ENCODE measurements around the gene PNLIP.

PNLIP gene

DNA sequence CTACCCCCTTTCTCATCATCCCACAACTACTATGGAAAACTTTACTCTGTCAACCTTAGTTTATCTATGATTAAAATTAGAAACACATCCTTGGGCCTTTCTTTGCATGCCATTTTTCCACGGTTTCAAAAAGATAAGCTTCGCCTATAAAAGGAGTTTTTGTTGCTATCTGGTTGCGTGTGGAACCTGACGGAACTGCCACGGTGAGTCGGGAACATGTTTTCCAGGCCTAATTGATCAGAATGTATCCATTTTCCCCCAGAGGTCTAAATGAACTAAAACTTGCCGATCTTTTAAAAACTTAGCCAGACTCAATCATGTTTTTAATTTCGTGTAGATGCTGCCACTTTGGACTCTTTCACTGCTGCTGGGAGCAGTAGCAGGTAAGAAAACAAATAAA lies at the start of gene PNLIP:
TSS of gene PNLIP (plus strand) at position 176 of the 400 bp plus-strand sequence. CDS start at position 338, 162 bp downstream.
- in situ Hi-C loops (cut with MboI; ENCODE audit: low sequenced_read_pairs): no loop called here

DNA sequence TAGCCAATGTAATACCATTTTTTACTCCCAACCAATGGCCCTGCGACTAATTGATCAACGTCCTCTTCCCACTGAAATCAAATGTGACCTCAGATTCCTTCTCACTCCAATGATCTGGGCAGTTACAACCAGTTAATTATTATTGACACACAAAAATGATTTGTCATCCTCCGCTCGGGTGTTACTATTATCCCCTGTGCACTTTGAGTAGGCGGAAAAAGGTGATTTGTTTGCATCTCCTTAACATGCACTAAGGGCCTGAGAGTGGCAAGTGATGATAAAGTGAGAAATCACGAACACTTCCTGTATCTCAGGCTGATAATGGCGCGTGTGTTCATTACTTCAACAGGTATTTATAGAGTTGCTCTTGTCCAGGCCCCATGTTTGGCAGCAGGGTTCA lies 40.9 kb upstream of the PNLIP start:
- in situ Hi-C loops (cut with MboI; ENCODE audit: low sequenced_read_pairs): no loop called here

DNA sequence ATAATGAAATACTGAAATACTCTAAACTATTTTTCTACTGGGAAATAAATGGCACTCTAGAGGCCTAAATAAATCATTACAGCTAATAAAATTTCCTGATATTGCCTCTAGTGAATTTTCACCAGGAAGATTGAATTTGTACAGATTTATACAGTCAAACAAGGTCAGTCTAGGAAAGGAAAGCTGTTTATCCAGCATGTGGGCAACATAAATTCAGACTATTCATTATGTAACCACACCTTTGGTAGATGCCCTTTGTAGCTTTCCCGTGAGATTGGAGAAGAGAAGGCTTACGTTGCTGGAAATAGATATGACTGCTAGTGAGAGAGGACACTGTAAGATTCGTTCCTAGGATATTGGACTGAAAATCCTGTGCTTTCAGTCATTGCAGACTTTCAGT lies 35.2 kb upstream of the PNLIP start:
- in situ Hi-C loops (cut with MboI; ENCODE audit: low sequenced_read_pairs): no loop called here

DNA sequence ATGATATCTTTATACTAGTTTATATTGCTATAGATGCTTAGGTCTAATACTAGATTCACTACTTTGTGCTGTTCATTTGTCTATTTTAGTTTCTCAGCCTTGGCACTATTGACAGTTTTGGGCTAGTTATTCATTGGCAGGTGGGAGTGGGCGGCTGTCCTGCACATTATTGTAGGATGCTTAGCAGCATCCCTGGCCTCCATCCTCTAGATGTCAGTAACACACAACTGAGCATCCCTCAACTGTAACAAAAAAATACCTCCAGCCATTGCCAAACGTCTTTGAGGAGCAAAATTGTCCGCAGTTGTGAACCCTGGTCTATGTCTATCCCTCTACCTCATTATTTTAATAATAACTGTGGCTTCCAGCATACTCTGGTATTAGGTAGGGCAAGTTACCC lies 34.4 kb upstream of the PNLIP start:
- in situ Hi-C loops (cut with MboI; ENCODE audit: low sequenced_read_pairs): no loop called here

DNA sequence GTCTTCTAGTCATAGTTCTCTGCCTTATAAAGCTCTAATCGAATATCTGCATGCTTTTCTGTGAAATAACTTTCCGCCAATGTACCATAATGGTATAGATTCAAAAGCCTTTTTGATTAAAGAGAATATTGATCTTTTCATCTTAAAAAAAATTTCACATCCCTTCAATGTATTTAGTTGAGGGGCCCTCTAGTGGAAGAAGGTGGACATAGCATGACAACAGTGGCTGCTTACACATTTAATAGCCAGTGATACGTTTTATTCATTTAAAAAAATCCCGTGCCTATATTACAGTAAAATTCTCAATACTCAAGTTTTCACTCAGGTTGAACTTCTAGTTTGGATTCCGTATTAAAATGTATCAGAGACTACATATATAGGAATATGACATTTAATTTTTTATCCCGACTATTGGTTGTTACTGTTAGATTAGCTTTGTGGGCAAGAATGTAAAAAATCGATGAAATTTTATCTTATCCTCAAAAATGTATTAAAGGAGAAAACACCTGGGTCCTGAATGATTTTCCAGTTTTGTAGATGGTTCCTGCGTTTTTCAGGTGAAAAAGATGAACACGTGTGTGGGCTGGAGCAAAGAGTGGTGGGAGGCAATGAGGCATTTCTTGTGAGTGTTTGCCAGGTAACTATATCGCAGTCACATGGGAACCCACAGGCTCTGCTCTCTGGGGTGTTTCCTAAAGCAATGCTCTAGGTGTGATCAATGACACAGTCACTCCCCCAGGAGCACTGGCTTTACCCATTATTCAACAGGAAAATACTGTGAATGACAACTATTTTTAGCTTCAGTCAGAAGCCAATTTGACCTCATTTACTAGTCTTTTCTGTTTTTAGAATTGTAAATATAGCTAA lies 24.1 kb upstream of the PNLIP start:
- in situ Hi-C loops (cut with MboI; ENCODE audit: low sequenced_read_pairs): no loop called here

DNA sequence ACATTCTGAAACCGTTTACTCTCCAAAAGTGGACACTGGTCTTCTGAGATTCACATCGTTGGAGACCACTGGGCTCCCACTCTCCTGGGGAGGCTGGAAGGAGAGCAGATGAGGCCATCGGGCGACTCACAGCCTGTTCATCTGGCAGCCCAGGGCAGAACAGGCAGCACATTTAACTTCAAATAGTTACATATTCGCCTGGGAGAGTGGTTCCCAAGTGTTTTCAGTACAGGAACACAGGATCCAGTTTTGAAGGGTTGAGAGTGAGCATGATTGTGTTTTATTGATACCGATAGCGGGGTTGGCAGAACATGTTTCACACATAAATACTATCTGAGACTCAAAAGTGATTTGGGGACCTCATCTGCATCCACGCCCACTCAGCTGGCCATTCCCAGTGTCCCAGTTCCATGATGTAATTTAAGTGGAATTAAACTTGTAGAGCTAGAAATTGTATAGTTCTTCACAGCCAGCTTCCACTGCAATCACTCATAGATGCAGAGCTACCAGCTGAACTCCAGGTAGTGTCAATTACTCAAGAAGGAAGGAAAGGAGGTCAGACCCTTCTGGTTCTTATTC lies 22.8 kb upstream of the PNLIP start:
- in situ Hi-C loops (cut with MboI; ENCODE audit: low sequenced_read_pairs): no loop called here

DNA sequence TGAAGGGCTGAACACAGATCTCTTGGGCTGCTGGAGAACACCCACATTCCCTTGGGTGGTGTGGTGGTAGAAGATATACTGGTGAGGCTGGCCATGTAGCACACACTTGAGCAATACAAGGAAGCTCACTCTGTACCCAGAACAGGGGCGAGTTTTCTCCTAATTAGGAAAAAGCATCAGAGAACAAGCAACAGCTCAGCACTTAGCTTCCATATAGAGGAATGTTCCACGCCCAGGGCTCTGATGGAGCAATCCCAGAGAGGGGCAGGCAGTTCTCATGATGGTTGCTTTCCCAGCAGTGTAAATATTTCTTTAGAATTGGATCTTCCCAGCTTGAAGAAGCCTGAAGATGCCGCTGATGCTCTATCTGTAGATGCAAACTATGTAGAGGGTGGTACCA lies 21.0 kb upstream of the PNLIP start:
- in situ Hi-C loops (cut with MboI; ENCODE audit: low sequenced_read_pairs): no loop called here

DNA sequence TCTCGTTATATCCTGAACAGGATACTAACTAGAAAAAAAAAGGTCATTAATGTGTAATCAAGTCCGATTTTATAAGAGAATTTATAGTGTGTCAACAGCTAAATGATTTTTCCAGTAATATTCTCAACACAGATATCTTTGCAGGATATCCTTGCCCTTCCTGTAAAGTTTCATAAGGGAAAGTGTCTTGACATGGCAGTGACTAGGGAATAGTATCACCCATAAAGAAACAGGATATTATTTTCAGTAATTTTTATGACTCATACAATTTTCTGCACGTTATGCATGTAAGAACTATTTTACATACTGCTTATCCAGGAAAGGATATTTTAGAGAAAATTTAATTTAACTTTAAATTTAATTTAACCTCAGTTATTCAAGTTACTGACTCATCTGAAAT lies 19.5 kb upstream of the PNLIP start:
- in situ Hi-C loops (cut with MboI; ENCODE audit: low sequenced_read_pairs): no loop called here

DNA sequence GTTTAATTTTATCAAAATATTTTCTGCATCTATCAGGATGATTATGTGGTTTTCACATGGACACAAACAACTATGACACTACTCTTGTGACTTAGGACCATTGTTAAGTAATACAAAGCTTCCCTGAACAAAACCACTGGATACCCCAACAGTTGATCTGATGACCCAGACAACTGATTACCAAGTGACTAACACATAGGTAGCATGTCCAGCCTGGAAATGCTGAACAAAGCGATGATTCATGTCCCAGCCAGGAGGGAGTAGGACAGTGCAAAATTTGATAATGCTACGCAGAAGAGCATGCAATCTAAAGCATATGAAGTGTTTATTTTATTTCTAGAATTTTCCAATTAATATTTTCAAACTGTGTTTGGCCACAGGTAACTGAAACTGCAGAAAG lies 8.9 kb upstream of the PNLIP start:
- in situ Hi-C loops (cut with MboI; ENCODE audit: low sequenced_read_pairs): no loop called here

DNA sequence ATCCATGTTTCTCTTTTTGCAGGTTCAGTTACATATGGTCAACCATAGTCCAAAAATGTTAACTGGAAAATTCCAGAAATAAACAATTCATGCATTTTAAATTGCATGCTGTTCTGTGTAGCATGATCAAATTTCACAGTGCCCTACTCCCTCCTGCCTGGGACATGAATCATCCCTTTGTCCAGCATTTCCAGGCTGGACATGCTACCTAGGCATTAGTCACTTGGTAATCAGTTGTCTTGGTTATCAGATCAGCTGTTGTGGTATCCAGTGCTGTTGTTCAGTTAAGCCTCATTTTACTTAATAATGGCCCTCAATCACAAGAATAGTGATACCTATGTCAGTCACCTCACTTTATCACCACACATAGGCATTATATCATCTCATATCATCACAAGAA lies 7.3 kb upstream of the PNLIP start:
- in situ Hi-C loops (cut with MboI; ENCODE audit: low sequenced_read_pairs): no loop called here

DNA sequence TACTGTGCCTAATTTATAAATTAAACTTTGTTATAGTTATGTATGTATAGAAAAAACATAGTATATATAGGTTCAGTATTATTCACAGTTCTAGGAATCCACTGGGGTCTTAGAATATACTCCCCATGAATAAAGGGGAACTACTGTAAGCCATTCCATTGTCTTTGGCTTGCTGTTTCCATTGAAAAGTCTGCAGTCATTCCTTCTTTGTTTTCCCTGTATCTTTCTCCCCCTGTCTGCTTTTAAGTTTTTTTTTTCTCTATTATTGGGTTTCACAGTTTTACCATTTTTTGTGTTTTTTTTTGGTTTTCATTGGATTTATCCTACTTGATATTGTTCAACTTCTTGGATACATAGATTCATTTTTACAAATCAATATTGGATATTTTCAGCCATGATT lies 6.7 kb upstream of the PNLIP start:
- in situ Hi-C loops (cut with MboI; ENCODE audit: low sequenced_read_pairs): no loop called here

DNA sequence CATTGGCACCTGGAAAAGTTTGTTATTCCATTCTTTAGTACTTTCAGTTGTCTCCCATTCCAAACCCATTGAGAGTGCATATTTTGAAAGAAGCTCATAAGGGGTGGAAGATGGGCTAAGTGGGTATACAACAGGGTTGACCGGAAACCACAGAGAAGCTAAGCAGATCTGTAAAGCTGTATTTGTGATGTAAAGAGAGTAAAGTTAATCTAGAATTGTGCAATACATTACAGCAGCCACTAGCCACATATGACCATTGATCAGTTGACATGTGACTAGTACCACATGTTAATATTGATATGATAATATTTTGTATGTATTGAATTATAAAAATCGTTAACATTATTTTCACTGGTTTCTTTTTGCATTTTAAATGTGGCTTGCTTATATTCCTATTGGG lies 4.9 kb upstream of the PNLIP start:
- in situ Hi-C loops (cut with MboI; ENCODE audit: low sequenced_read_pairs): no loop called here

DNA sequence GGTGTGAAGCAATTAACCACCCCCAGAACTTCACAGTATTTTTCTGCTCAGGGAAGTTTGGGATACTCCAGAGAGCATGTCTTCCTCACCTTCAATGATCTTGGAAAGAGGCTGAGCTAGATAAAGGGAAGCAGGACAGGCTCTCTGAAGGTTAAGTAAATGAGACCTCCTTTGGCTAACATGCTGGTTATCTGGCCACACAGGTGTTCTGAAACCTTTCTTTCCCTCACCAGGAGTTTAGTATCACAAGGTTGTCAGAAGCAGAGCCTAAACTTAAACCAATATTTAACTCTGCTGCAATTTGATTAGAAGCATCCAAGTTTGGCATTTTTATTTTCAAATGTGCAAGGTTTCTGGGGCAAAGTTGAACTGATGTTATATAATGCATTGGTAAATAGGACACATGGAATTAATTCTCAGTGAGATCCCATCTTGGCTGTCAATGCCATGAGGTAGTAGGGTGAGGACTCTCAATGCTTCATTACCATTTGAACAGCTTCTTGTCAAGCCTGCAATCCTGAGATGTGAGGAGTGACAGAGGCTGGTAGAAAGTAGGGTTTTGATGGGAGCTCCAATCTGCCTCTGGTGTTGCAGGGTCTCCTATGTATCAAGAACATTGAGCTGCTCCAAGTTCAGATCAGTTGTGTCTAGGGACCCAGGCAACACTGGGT lies 3.6 kb upstream of the PNLIP start:
- in situ Hi-C loops (cut with MboI; ENCODE audit: low sequenced_read_pairs): no loop called here

DNA sequence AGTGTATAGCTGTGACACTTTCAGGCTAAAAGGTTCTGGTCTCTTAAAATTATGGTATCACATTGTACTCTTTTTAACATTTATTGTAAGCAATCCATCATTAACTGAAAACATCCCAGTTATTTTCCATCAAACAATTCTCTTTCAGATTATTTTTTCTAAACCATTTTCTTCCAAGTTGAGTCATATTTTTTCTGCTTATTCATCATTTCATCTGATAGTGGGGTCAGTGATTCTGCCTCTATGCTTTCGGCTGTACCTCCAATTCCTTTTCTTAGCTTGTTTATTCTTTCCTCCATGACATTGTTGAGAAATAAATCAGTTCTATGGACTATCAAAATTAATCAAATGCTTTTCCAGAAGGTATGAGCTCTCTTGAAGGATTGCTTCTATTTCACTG lies 609 bp upstream of the PNLIP start:
- in situ Hi-C loops (cut with MboI; ENCODE audit: low sequenced_read_pairs): no loop called here

DNA sequence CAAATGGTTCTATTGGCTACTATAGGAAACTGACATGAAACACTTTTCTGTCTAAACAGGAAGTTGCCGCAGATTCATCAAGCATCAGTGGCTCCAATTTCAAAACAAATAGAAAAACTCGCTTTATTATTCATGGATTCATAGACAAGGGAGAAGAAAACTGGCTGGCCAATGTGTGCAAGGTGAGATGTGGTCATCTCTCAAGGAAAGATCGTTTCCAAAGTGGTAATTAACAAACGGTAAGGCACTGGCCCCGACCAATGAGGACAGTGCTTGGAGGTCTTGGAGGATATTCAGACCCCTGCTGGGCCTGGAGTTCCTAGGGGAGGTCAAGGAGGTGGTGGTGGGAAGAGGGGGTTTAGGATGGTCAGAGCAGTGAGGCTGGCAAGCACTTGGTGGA lies 2.6 kb downstream of the PNLIP start:
- in situ Hi-C loops (cut with MboI; ENCODE audit: low sequenced_read_pairs): no loop called here

DNA sequence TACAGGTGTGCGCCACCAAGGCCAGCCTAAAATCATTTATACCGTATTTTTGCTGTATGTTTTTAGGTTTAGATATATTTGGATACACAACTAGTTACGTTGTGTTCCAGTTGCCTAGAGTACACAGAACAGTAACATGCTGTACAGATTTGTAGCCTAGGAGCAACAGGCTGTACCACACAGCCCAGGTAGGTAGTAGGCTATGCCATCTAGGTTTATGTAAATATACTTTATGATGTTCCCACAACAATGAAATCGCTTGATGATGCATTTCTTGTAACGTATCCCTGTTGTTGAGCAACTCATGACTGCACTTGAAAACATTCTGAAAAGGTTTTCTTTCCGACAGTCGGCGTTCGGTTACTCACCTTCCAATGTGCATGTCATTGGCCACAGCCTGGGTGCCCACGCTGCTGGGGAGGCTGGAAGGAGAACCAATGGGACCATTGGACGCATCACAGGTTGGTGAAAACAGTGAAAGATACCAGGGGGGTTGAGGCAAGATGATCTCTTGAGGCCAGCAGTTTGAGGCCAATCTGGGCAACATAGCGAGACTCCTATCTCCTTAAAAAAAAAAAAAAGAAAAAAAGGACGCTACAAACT lies 7.7 kb downstream of the PNLIP start:
- in situ Hi-C loops (cut with MboI; ENCODE audit: low sequenced_read_pairs): no loop called here

DNA sequence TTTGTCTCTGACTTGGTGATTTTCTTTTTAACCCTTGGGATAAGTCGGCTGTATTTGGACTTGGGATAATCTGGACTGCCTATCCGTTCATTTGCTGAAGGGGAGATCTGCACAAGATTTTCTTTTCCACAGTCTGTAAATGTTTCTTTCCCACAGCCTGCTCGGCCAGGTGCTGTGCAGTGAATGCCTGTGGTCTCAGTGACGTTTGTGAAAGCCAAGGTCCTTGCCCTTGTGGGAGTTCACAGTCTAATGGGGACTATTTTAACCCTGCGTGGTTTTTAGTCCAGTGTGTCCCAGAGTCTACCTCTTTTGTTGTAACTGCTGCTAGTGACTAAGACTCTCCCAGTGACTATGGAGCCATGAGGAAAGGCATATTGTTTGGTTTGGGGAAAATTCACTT lies 8.9 kb downstream of the PNLIP start:
- in situ Hi-C loops (cut with MboI; ENCODE audit: low sequenced_read_pairs): no loop called here

DNA sequence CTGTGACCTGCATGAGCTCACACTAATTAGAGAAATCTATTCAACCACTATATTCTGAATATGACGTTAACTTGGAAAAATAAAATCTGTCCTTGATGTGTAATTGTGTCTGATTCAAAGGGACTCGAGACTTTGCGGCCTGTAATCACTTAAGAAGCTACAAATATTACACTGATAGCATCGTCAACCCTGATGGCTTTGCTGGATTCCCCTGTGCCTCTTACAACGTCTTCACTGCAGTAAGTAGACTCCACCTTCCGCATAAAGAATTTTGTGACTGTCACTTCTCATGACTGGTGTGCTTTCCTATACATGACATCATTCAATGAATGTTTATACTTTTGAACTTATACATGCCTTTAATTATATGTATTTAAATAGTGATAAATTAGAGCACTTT lies 10.1 kb downstream of the PNLIP start:
- in situ Hi-C loops (cut with MboI; ENCODE audit: low sequenced_read_pairs): no loop called here

DNA sequence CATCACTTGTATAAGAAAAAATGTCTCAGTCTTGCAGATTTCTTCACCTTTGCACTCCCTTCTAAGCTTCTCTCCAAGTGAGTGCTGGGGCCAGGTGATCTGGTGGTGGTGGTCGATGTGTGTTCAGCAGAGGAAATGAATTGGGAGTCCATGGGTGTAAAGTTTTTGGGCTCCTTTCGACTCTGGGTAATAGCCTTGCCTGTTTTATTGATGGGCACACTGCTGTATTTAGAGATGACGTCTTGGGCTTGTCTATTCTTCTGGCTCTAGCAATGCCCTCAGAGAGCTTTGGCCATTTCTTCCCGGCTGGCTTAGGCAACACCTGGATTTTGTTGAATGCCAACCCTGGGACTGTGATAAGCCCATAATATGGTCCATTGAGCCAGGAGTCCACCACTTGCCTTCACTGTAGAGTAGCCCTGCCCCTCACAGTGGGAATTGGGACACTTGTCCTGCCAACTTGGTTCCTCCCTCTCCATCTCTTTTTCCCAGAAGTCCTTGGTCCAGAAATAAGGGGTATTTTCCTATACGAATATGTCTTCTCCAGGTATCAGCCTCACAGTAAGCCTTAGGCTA lies 11.7 kb downstream of the PNLIP start:
- in situ Hi-C loops (cut with MboI; ENCODE audit: low sequenced_read_pairs): no loop called here

DNA sequence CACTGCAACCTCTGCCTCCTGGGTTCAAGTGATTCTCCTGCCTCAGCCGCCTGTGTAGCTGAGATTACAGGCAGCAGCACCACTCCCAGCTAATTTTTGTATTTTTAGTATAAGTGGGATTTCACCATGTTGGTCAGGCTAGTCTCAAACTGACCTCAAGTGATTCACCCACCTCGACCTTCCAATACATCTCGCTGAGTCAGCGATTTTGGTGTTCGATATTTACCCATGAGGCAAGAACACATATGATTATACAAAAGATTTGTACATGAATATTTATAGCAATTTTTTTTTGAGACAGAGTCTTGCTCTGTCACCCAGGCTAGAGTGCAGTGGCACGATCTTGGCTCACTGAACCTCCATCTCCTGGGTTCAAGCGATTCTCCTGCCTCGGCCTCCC lies 19.8 kb downstream of the PNLIP start:
- in situ Hi-C loops (cut with MboI; ENCODE audit: low sequenced_read_pairs): no loop called here

DNA sequence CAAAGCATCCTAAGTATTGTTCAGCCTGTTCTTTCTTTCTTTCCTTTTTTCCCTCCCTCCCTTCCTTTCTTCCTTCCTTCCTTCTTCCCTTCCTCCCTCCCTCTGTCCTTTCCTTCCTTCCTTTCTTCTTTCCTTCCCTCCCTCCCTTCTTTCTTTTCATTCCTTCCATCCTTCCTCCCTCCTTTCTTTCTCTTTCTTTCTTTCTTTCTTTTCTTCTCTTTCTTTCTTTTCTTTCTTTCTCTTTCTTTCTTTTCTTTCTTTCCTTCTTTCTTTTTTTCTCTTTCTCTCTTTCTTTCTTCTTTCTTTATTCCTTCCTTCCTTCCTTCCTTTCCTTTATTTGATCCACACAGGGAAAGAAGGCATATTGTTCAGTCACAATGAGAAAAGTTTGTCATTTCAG lies 21.2 kb downstream of the PNLIP start:
- in situ Hi-C loops (cut with MboI; ENCODE audit: low sequenced_read_pairs): no loop called here

All from HL-60/S4 treated with retinoic acid at 250 ng/mL for 4 days and 3 days (cell line).